Fibroblast of mammary gland (primary cell): ENCODE data around the gene KCP.

Experiments used
- DNase-seq: peaks from one replicate; pipeline ENCODE4 v3.0.0-alpha.2; 2010; ENCODE audit warnings: low read depth
- H3K4me3 ChIP-seq: 2 replicates; pipeline ENCODE4 v1.5.1; 2011; ENCODE audit warnings: low read depth, mild to moderate bottlenecking, low read length, moderate library complexity; ENCODE audit not compliant: control insufficient read depth
- TF ChIP-seq, protein P1 (sequence below): conservative IDR thresholded peaks from 2 replicates; pipeline ENCODE4 v1.5.1; 2011; ENCODE audit warnings: low read depth, low read length, inconsistent platforms; ENCODE audit not compliant: control insufficient read depth, insufficient read depth

The KCP gene

DNA sequence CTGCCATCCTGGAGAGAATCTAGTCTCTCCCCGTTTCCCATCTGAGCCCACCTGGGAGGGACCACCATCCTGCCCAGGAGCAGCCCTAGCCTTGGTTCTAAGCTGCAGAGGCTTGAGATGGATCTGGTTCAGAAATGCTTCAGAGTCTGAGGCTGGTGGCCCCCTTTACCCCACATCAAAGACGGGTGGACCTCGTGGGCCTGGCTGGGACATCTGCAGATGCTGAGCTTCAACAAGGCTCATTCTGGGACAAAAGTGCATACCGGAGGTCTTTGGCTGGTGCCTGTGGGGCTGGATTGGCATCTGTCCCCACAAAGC, 22.3 kb upstream of the KCP start:
- DNase-seq = no peak
- TF ChIP-seq, protein P1, sequence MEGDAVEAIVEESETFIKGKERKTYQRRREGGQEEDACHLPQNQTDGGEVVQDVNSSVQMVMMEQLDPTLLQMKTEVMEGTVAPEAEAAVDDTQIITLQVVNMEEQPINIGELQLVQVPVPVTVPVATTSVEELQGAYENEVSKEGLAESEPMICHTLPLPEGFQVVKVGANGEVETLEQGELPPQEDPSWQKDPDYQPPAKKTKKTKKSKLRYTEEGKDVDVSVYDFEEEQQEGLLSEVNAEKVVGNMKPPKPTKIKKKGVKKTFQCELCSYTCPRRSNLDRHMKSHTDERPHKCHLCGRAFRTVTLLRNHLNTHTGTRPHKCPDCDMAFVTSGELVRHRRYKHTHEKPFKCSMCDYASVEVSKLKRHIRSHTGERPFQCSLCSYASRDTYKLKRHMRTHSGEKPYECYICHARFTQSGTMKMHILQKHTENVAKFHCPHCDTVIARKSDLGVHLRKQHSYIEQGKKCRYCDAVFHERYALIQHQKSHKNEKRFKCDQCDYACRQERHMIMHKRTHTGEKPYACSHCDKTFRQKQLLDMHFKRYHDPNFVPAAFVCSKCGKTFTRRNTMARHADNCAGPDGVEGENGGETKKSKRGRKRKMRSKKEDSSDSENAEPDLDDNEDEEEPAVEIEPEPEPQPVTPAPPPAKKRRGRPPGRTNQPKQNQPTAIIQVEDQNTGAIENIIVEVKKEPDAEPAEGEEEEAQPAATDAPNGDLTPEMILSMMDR = no peak
- H3K4me3 ChIP-seq = no peak overlapping the region

DNA sequence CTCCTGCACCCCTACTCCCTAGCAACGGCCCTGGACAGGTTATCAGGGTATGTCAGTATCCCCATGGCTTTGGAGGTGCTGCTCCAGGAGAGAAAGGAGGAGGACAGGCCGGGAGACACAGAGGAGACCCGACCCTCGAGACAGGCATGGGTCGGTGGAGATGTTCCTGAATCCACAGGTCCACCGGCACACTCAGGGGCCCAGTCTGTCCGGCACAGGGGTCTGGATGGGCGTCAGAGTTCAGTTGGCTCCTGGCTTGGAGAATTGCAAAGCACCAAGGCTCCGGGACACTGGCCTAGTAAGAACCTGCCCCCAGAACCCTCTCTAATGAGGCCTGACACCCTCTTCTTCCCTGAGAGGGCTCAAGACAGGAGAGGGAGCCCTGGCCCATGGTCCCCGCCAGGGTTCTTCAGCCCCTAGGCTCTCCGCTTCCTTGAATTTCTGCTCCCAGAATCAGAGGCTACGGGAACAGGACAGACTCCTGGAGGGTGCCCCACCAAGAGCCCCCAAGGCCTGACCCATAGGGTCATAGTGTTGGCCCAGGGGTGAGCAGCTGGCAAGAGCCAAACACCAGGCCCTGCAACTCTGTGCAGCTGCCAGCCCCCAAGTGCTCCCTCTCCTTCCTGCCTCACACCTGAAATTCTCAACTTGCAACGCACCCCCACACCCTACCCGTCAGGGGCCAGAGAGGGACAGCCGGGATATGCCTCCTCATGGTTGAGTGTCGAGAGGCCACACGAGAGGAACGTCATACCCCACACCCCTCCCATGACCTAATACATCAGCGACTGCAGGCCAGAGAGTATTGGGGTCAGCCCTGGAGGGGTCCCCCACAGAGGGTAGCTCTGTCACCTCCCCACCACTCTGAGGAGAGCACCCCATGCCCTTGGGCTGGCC, 21.7 kb upstream of the KCP start:
- DNase-seq = no peak
- H3K4me3 ChIP-seq = no peak overlapping the region
- TF ChIP-seq, protein P1 = no peak

DNA sequence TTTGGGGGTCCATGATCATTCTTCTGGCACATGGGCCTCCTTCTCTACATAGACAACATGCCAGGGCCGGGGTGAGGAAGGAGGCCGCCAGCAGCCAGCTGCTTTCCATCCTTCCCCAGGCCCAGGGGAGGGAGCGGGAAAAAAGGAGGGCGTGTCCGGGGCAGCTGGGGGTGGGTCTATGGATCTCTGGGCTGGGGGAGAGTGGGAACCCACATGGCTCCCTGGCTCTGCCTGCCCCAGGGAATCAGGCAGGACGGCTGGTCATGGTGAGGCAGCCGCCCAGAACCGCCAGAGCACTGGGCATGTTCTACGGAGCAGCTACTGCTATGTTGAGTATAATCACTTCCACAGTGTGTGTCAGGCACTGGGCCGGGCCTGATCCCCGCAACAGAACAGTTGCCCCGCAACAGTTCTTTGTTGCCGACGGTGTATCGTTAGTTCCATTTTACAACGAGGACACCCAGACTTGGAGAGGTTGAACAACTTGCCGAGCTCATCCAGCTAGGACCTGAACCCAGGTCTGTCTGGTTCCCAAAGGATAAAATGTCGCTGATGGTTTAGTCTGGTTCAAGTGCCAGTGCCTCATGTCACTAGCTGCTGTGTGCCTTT, 20.8 kb upstream of the KCP start:
- no peak for DNase-seq
- H3K4me3 ChIP-seq = no peak overlapping the region
- TF ChIP-seq, protein P1 = no peak

DNA sequence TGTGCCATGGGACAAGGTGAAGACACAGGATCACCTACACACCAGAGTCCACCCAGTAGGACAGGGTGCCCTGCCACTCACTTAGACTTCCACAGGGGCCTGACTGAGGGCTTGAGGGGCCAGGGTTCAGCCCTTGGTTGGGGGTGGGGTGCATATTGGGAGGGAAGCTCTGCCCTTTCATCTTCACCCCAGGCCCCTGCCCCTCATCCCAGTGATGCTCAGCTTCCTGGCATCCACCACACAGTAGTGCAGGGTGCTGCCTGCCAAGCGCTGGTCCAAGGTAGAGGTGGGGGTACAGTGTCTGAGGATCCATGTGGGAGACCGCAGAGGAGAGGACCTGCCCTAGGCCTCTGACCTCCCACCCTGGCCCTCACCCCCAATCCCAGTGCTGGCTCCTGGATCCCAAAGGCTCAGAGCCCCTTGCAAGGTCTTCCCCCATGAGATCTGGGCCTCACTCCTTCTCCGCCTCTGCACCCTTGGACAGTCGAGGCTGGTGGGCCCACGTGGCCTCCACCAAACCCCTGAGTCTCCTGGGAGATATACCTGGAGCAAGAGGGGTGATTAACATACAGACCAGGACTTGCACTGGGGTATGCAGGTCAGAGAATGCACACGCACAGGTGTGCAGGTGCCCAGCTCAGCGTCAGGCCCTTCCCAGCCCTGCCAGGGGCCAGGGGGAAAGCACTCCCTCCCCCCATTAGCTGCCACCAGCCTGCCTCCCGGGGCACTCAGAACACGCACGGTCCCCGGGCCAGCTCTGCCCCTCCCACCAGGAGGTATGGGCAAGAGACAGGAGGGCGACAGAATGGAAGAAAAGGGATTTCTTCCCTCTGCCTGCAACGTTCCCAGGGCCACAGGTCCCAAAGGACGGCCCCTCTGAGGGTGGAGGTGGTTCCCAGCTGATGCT, 18.6 kb upstream of the KCP start:
- no peak overlapping the region for H3K4me3 ChIP-seq
- no peak for DNase-seq
- TF ChIP-seq, protein P1 = no peak

DNA sequence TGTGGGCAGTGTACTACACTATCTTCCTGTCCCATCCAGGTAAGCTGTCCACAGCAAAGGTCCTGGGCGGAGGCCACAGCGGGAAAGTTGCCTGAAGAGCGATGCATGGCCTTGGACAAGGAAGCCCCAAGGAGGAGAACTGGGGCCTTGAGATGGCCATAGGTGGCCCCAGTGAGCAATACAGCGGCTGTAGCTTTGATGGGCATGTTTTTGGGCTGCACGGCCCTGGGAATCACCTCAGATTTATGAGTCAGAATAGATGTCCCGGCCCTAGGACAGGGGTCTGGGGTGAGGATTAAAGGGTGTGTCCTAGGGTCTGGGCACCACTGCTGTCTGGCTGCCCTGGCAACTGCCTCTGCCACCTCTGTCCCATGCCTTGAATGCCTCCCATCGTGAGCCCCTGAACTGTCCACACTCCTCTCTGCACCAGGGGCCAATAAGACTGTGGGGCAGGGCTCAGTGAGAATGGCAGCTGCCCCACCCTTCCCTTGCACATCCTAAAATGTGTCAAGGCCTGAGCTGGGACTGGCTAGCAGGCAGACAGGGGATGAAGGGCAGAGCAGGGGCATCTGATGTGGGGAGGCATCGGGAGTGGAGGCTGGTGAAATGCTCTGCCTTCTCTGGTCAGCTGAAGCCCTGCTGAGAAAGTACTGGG, 17.8 kb upstream of the KCP start:
- H3K4me3 ChIP-seq = no peak overlapping the region
- no peak for DNase-seq
- TF ChIP-seq, protein P1 = no peak

DNA sequence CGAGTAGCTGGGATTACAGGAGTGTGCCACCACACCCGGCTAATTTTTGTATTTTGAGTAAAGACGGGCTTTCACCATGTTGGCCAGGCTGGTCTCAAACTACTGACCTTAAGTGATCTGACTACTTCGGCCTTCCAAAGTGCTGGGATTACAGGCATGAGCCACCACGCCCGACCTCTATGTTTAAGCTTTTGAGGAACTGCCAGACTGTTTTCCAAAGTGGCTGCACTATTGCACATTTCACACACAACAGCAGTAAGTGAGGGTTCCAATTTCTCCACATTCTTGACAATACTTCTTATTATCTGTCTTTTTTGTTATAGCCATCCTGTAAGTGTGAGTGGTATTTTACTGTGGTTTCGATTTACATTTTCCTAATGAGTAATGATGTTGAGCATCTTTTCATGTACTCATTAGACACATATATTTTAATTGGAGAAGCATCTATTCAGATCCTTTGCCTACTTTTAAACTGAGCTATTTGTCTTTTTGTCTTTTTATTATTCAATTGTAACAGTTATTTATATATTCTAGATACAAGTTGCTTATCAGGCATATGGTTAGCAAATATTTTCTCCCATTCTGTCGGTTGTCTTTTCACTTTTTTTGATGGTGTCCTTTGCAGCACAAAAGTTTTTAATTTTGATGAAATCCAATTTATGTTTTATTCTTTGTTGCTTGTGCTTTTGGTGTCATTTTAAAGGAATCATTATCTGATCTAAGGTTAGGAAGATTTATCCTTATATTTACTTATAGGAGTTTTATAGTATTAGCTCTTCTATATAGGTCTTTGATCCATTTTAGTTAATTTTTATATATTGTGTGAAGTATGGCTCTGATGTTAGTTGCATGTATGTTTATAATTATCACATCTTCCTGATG, 14.4 kb upstream of the KCP start:
- H3K4me3 ChIP-seq = no peak overlapping the region
- no peak for DNase-seq
- TF ChIP-seq, protein P1 = no peak
